ENCODE measurements around the gene SMYD3.

Gene SMYD3

DNA sequence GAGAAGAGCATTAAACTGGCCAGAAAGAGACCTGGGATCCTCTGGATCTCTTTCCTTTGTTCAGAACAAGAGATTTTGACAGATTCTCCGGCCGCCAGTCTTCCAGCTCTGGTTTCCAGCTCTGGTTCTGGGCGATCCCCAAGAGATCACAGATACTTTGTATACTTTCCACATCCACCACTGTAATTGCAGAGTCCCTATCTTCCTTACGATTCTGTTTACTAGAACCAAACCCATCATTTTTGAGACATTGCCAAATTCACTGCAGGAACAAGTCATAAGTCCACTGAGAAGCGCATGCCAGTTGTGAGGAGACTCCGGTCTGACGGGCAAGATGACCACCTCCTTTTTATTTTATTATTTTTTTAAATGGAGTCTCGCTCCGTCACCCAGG, 505.2 kb downstream of the SMYD3 start:
- no peak for DNase-seq

DNA sequence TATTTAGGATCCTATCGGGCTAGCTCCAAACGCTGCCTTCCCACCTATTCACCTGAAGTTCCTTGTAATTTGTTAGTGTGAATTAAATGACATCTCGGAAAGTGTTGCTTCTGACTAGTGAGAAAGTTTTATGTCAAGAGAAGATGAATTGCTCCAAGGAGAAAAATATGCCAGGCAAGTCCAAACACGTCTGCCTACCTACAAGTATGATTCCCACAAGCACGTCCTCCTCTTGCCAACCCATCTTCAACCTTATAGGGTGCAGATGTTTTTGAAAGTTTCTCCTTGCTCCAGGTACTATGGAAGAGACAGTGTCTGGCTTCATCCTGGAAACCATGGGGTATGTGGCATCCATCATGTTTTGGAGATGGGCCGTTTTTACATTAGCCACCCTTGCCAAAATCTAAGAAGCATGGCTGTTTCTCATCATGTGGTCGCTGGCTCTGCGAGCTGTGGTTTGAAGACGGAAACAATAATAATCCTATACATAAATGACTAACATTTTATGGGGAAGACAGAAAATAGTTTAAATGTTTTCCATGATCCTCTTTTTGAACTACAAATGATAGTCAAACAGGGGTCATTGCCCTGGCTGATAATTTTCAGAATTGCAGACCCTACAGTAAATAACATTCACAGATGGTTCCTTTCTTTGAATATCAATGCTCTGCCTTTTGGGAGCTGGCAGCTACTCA, 505.8 kb downstream of the SMYD3 start:
- DNase-seq, result no peak

DNA sequence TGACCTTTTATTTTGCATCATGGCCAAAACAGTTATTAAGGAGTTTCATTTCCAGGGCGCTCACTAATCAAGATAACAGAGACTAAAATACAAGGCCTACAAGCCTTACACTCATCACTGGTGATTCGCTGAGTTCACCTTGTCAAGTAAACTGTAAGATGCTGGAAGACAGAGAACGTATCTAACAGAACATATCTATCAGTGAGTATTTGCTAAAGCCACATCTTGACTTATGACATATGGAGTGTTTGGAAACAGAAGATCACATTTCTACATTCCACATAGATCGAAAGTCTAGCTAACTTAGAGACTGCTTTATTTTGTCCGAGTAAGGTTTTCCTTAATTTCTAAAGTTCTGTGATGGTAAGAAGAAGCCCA, 506.5 kb downstream of the SMYD3 start:
- no peak for DNase-seq

- DNase-seq, result no peak
Observed at GRCh38 chr1:245999697-246000637, 507.1 kb downstream of the SMYD3 start.

DNA sequence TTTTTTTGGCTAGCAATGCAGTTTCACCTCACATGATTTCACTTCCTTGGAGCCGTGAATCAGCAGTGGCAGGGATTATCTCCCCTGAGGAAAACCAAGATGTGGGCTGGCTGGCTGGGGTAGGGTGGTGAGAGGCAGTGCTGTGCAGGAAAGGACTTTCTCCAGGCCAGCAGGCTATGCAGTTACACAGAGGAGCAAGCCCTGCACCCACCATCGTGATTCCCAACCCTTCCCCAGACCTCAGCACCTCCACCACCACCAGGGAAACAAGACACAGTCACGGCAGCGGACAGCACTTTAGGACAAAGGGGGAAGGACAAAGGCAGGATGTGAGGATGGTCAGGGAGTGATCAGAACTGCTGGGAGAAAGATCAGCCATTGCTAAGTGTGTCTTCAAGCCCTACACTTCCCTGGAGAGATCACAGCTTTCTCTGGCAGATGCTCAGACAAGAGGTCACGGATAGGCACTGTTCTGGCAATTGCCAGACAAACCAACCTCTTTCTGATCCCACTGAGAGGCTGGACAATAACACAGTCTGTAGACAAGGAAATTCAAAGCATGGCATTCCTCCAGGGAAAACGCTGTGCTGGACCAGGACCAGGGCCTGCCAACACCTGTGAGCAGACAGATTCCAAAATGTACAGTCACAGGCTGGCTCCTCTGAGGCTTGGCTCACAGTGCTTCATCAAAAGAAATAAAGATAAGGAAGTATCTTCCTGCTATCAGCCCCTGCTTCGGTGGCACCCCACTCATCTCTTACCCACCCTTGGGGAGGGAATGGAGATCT, 509.4 kb downstream of the SMYD3 start:
- no peak for DNase-seq

DNA sequence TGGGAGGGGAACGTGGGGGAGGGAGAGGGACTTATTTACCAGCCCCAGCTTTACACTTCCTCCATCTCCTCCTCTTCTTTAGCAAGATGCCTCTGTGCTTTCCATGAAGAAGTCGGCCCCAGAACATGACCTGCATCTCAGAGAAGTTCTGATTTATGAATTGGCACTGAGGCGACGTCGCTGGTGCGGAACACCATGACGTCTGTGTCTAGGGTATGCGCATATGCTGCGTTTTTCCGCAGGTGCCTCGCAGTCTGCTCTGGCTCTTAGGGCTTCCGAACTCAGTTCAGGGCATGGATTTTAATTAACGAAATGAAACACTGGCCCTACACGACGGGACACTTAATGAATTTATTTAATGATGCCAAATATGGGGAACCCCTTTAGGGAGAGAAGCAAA, 510.3 kb downstream of the SMYD3 start:
- DNase-seq, result no peak

DNA sequence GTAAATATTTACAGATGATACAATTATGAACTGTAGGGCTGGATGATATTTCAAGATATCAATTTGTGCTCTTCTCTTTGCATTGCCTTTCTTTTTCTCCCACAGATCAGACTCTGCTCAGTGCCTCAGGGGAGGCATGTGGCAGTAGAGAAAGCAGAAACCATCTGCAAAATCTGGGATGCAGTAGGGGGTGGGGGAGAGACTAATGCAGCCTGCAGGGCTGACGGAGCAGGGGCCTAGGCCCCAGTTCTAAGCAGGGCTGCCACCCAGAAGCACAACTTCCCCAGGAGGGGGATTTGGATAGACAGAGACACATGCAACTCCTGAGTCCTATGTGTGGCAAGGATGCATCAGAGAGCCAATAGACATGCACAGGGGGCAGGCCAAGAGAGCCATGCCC, 511.6 kb downstream of the SMYD3 start:
- DNase-seq, result no peak

DNA sequence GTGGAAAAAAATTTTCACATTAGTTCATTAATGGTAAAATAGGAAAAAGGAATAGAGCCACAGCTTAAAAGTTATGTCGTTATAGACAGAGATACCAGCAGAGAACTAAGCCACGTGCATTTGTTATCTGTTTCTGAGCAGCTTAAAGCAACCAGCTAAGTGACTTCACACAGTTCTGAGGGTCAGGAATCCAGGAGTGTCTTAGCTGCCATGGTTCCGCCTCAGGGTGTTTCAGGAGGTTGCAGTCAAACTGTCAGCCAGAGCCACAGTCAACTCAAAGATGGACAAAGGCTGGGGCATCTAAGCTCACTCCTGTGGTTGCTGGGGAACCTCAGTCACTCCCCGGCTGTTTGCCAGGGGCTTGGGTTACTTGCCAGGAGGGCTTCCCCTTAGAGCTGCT, 515.8 kb downstream of the SMYD3 start:
- DNase-seq, result no peak

GRCh38 chr1:245990315-245991022, 516.6 kb downstream of the SMYD3 start:
- DNase-seq, result no peak

DNA sequence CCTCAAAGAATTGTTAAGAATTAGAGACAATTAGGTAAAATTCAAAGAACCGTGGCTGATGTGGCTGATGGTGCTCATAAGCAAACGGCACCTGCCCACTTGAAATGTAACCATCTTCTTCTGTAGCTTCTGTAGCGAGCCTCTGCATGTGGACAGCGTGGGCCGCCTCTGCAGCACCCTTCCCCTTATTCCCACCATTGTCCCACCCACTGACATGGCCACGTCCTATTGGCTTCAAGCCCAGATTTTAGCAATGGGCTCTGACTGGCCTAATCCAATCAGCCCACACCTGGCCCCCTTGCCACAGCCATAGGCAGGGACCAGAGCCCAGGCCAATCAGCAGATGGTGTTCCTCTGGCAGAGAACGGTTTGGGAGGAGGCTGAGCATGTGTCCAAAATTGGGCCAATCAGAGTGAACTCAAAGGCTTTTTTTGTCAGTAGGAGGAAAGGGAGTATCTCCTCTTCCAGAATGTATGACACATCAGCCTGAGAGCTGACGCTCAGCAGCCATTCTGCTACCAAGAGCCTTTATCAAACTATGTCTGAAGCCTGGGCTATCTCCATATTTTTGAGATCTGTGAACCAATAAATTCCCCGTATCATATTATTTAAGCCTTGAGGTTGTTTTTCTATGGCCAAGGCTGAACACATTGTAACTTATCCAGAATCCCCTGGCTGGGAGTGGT, 518.5 kb downstream of the SMYD3 start:
- DNase-seq, result no peak

DNA sequence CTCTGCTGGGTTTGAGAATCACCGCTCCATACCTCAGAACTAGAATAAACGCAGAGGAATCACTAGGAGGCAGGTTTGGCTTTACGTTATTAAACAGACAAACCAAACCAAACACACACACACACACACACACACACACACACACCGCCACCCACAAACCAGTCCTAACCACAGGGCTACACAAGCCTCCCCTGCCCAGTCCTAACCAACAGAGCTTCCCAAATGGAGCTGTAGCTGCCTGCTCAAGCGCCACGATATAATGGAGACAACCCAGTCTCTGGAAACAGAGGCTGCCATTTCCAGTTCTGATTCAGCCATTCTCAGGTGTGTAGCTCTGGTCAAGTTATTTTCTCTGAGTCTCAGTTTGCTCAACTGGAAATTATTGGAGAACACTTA, 519.1 kb downstream of the SMYD3 start:
- DNase-seq, result no peak

DNA sequence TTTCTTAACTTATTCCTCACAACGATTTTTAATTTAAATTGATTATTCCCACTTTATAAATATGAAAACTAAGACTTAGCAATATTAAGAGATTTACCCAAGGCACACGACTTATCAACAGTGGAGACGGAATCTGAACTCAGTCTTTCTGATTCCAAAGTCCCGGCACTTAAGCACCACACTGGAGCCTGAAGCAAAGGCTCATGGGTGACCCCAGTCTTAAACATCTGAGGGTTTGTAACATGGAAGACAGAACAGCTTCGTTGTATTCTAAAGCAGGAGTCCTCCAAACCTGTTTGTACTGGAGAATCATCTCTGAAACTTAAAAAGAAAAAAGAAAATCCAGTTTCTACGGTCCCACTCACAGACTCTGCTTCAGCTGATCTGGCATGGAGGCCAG, 519.5 kb downstream of the SMYD3 start:
- no peak for DNase-seq

DNA sequence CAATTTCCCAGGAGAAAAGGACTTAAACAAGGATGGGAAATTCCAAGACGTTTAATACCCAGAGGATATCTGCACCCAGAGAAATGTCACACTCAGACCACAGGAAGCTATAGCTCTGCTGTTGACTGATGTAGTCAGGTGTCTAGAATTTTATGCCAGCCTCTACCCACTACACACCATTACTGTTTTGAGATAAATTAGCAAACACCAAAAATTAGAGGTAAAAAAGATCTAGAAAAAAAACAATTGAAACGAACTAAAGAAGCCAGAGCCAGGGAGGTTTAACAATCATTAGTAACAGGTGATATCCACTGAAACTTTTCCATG, 519.9 kb downstream of the SMYD3 start:
- no peak for DNase-seq

DNA sequence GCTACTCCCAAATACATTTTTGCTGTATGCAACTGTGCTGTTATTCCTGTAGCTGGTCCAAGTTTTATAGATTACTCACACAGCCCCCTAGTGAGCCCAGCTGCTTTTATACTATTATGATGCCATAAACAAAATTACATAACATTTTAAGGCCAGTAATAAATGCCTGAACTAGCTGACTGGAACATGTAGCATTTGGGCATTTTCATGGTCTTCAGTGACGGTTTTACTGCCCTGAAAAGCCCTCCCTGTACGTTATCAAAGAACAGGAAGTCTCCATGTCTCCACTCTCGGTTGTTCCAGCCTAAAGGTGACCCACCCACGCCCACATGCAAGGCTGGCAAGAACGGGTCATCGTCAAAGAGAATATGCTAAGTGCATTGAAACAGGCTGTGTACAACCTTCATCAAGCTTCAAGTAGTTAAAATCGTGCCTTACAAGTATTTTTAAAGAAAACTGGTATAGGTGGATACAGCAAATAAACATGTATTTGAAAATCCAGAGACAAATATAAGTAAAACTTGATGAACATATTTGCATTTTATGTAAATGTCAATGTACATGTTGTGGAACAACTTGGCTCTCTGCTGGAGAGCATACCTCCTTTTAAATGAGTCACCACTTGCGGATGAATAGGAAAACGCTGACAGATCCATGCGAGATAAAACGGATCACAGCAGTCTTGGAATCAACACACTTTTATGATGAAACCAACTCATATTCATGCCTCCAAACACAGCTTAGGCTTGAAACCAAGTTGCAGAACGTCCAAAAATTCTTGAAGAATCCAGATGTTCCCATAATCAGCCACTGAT, 520.5 kb downstream of the SMYD3 start:
- DNase-seq, result no peak

DNA sequence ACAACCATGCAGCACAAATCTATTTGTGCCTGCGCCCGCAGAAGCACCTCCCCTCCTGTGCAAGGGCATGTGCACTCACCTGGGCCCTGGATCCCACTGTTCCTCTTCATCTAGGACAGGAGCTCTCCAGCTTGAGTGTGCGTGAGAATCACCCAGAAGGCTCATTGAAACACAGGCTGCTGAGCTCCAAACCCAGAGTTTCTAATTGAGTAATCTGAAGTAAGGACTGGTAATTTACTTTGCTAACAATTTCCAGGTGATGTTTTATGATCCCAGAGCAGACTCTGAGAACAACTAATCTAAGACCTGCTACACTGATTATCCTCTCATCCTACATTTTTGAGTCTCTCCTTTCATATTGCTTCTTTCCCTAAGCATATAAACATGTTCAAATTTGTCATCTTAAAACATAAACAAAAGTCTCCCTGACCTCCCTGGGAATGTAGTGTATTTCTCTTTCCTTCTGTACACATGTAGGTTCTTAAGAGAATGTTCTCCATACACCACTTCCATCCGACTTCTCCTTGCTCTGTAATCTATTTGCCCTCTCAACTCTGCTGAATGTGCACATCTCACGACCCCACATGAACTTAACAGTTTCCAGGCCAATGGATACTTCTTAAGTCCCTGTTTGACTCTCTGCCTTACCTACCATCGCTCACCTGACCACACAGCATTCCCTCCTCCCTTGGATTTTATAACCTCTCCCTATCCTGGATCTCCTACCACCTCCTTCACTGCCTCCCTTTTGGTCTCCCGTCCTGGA, 522.5 kb downstream of the SMYD3 start:
- DNase-seq, result no peak

GRCh38 chr1:245983294-245983967, 523.6 kb downstream of the SMYD3 start:
- no peak for DNase-seq

GRCh38 chr1:245979589-245979988, 527.5 kb downstream of the SMYD3 start:
- DNase-seq, result no peak

GRCh38 chr1:245978915-245979314, 528.2 kb downstream of the SMYD3 start:
- no peak for DNase-seq

GRCh38 chr1:245972476-245972875, 534.6 kb downstream of the SMYD3 start:
- no peak for DNase-seq

GRCh38 chr1:245971711-245972085, 535.4 kb downstream of the SMYD3 start:
- no peak for DNase-seq
